Skeletal muscle tissue (tissue), 4 donors: ENCODE measurements around the gene PAXX. TPM values are rescaled to one million over a fixed set of nuclear protein-coding genes. Genes with fewer than 3 reads are reported as not detected.

ENCODE experiments used
- H3K27ac ChIP-seq: one replicate; pipeline ENCODE4 v1.7.0; 2013; ENCODE audit warnings: mild to moderate bottlenecking, low read depth, low read length, inconsistent platforms
- H3K27me3 ChIP-seq, 3 donors: one replicate each; pipeline ENCODE4 v1.7.0; 2013; ENCODE audit warnings: low read length in 3 of 3; ENCODE audit not compliant: control insufficient read depth in 3 of 3, insufficient read depth in 3 of 3
- H3K36me3 ChIP-seq, 3 donors: one replicate each; pipeline ENCODE4 v1.7.0; 2013; ENCODE audit warnings: low read length in 3 of 3; ENCODE audit not compliant: control insufficient read depth in 3 of 3, insufficient read depth in 3 of 3
- H3K4me1 ChIP-seq, 3 donors: one replicate each; pipeline ENCODE4 v1.7.0; 2013; ENCODE audit warnings: low read length in 3 of 3, mild to moderate bottlenecking in 3 of 3; ENCODE audit not compliant: control insufficient read depth in 3 of 3, insufficient read depth in 3 of 3
- H3K4me3 ChIP-seq, 3 donors: one replicate each; pipeline ENCODE4 v1.7.0; 2013; ENCODE audit warnings: low read length in 3 of 3
- H3K9ac ChIP-seq, 3 donors: one replicate each; pipeline ENCODE4 v1.7.0; 2013; ENCODE audit warnings: low read length in 3 of 3, mild to moderate bottlenecking in 3 of 3, moderate library complexity in 2 of 3, low read depth in 1 of 3
- H3K9me3 ChIP-seq, 3 donors: one replicate each; pipeline ENCODE4 v1.7.0; 2013; ENCODE audit warnings: low read length in 3 of 3; ENCODE audit not compliant: control insufficient read depth in 3 of 3
- total RNA-seq: library from RNA; depleted of rRNA; stranded (reverse); fragments of >200 nt; gene quantifications from one replicate; pipeline ENCODE4 v1.2.3, GENCODE V29; 2014
- donor health status: Osteomylitis.

Gene PAXX
- total RNA-seq = 2.1 TPM

GRCh38 chr9:136991993-136992818 lies at the start of gene PAXX:
Gene PAXX, plus strand, starts transcription at chr9:136992422. Its CDS starts 22 bp downstream, at chr9:136992444.
- Histone ChIP-seq H3K9me3 (peaks cover 0 to 4% (median 0%) of the 10 kb centered on the region in 3 donors), H3K4me1 (peaks cover 13 to 18% (median 15%) of the 10 kb centered on the region in 3 donors), H3K27ac (peak within 1 kb of the TSS; percentile 19), H3K4me3 (peak within 1 kb of the TSS; percentile 83 to 84 (median 83)), H3K27me3 (peaks cover 5 to 18% (median 8%) of the 10 kb centered on the region in 3 donors), H3K9ac (peak within 1 kb of the TSS; percentile 70 to 85 (median 85)), H3K36me3 (peaks cover 3 to 6% (median 3%) of the 10 kb centered on the region in 3 donors)

- Histone ChIP-seq H3K9me3 (peaks cover 0 to 2% (median 0%) of the 10 kb centered on the region in 3 donors), H3K4me1 (peaks cover 42 to 71% (median 64%) of the 10 kb centered on the region in 3 donors), H3K9ac (peak overlapping the region in 2 of 3 donors; percentile 93 to 98), H3K4me3 (peak overlapping the region in 2 of 3 donors; percentile 85 to 90), H3K27me3 (no peaks in the 10 kb centered on the region), H3K36me3 (peaks cover 25 to 32% (median 26%) of the 10 kb centered on the region in 3 donors), H3K27ac (peak overlapping the region; percentile 97)
These were observed 49.4 kb upstream of the PAXX start for GRCh38 chr9:136942881-136943230.

- H3K36me3 ChIP-seq = peaks cover 25 to 32% (median 26%) of the 10 kb centered on the region in 3 donors
- H3K27me3 ChIP-seq = no peaks in the 10 kb centered on the region
- peak overlapping the region; percentile 88 to 98 (median 93) for H3K9ac ChIP-seq
- peak overlapping the region; percentile 75 to 90 (median 85) for H3K4me3 ChIP-seq
- peaks cover 0 to 2% (median 0%) of the 10 kb centered on the region in 3 donors for H3K9me3 ChIP-seq
- peak overlapping the region; percentile 97 for H3K27ac ChIP-seq
- H3K4me1 ChIP-seq = peaks cover 46 to 74% (median 68%) of the 10 kb centered on the region in 3 donors
These were observed 48.7 kb upstream of the PAXX start for GRCh38 chr9:136943291-136944211.

GRCh38 chr9:136944212-136944518 lies 48.1 kb upstream of the PAXX start:
- peak overlapping the region; percentile 88 to 98 (median 93) for H3K9ac ChIP-seq
- H3K4me1 ChIP-seq = peaks cover 46 to 73% (median 68%) of the 10 kb centered on the region in 3 donors

GRCh38 chr9:136944519-136945332 lies 47.5 kb upstream of the PAXX start, which contains the start of the genes C8G and FBXW5:
Gene C8G, plus strand, starts transcription at chr9:136945243. Its CDS starts 78 bp downstream, at chr9:136945321.
Gene FBXW5, minus strand, starts transcription at chr9:136944738. Its CDS starts 655 bp downstream, at chr9:136944083.
- H3K27me3 ChIP-seq = no peaks in the 10 kb centered on the region
- H3K4me1 ChIP-seq = peaks cover 42 to 71% (median 62%) of the 10 kb centered on the region in 3 donors
- H3K9ac ChIP-seq = peak within 1 kb of the TSS; percentile 88 to 98 (median 93)
- H3K9me3 ChIP-seq = peaks cover 0 to 2% (median 0%) of the 10 kb centered on the region in 3 donors
- H3K36me3 ChIP-seq = peaks cover 25 to 32% (median 26%) of the 10 kb centered on the region in 3 donors
- peak within 1 kb of the TSS; percentile 97 for H3K27ac ChIP-seq
- H3K4me3 ChIP-seq = peak within 1 kb of the TSS; percentile 75 to 90 (median 85)

More at GRCh38 chr9:136944212-136944518, 48.1 kb upstream of the PAXX start:
- Histone ChIP-seq H3K27me3 (no peaks in the 10 kb centered on the region), H3K36me3 (peaks cover 25 to 32% (median 26%) of the 10 kb centered on the region in 3 donors), H3K27ac (peak overlapping the region; percentile 97), H3K9me3 (peaks cover 0 to 2% (median 0%) of the 10 kb centered on the region in 3 donors), H3K4me3 (peak overlapping the region; percentile 75 to 90 (median 85))

GRCh38 chr9:136945333-136946227 lies 46.6 kb upstream of the PAXX start:
- Histone ChIP-seq H3K4me3 (no peak overlapping the region), H3K4me1 (peaks cover 38 to 69% (median 62%) of the 10 kb centered on the region in 3 donors), H3K36me3 (peaks cover 21 to 28% (median 21%) of the 10 kb centered on the region in 3 donors), H3K9me3 (peaks cover 0 to 2% (median 0%) of the 10 kb centered on the region in 3 donors), H3K9ac (peak overlapping the region in 1 of 3 donors; percentile 40), H3K27ac (no peak overlapping the region), H3K27me3 (no peaks in the 10 kb centered on the region)

GRCh38 chr9:136946228-136947027 lies 45.8 kb upstream of the PAXX start:
- H3K9ac ChIP-seq = peak overlapping the region in 2 of 3 donors; percentile 51 to 75
- peaks cover 12 to 19% (median 12%) of the 10 kb centered on the region in 3 donors for H3K36me3 ChIP-seq
- H3K4me3 ChIP-seq = no peak overlapping the region
- peak overlapping the region; percentile 68 for H3K27ac ChIP-seq
- no peaks in the 10 kb centered on the region for H3K27me3 ChIP-seq
- H3K4me1 ChIP-seq = peaks cover 32 to 63% (median 57%) of the 10 kb centered on the region in 3 donors
- no peaks in the 10 kb centered on the region for H3K9me3 ChIP-seq
